ENCODE data around the gene SDR42E2.

Gene SDR42E2

GRCh38 chr16:22222006-22222405 lies 59.7 kb downstream of the SDR42E2 start:
- H3K27ac ChIP-seq (ENCODE audit: low read length), result no peak overlapping the region
- no peak overlapping the region for H3K4me3 ChIP-seq (ENCODE audit: low read length)
- H3K9ac ChIP-seq (ENCODE audit: low read length), result no peak overlapping the region
- H3K4me2 ChIP-seq (ENCODE audit: low read length), result no peak overlapping the region
- peaks cover 94% of the 10 kb centered on the region for H3K79me2 ChIP-seq (ENCODE audit: low read length)
- H3K4me1 ChIP-seq (ENCODE audit: low read length), result no peaks in the 10 kb centered on the region
- H2AFZ ChIP-seq (ENCODE audit: low read depth, low read length), result no peak overlapping the region
- peaks cover 63% of the 10 kb centered on the region for H4K20me1 ChIP-seq (ENCODE audit: insufficient read depth, low read length)
- no peaks in the 10 kb centered on the region for H3K27me3 ChIP-seq (ENCODE audit: low read depth, low read length)
- no peak for TF ChIP-seq EZH2phosphoT487 (IDR thresholded peaks at IDR 0.05; ENCODE audit: low read depth)
- TF ChIP-seq CTCF (IDR thresholded peaks at IDR 0.05; ENCODE audit: low read depth, low read length), result no peak
- no peaks in the 10 kb centered on the region for H3K9me3 ChIP-seq (ENCODE audit: insufficient read depth, low read length)
- H3K36me3 ChIP-seq (replicated peaks; ENCODE audit: low read depth, low read length), result peaks cover 37% of the 10 kb centered on the region

- TF ChIP-seq CTCF (IDR thresholded peaks at IDR 0.05; ENCODE audit: low read depth, low read length) (no peak), EZH2phosphoT487 (IDR thresholded peaks at IDR 0.05; ENCODE audit: low read depth) (no peak)
Observed at GRCh38 chr16:22222998-22223397, 60.7 kb downstream of the SDR42E2 start.

GRCh38 chr16:22225060-22225459 lies 62.8 kb downstream of the SDR42E2 start:
- Histone ChIP-seq H3K4me2 (ENCODE audit: low read length) (no peak overlapping the region), H3K4me3 (ENCODE audit: low read length) (no peak overlapping the region), H2AFZ (ENCODE audit: low read depth, low read length) (no peak overlapping the region), H3K36me3 (replicated peaks; ENCODE audit: low read depth, low read length) (peaks cover 37% of the 10 kb centered on the region), H3K4me1 (ENCODE audit: low read length) (no peaks in the 10 kb centered on the region), H3K27ac (ENCODE audit: low read length) (no peak overlapping the region), H3K9ac (ENCODE audit: low read length) (no peak overlapping the region), H3K79me2 (ENCODE audit: low read length) (peaks cover 64% of the 10 kb centered on the region), H3K27me3 (ENCODE audit: low read depth, low read length) (no peaks in the 10 kb centered on the region), H3K9me3 (ENCODE audit: insufficient read depth, low read length) (no peaks in the 10 kb centered on the region), H4K20me1 (ENCODE audit: insufficient read depth, low read length) (peaks cover 36% of the 10 kb centered on the region)
- TF ChIP-seq EZH2phosphoT487 (IDR thresholded peaks at IDR 0.05; ENCODE audit: low read depth), result no peak
- no peak for TF ChIP-seq CTCF (IDR thresholded peaks at IDR 0.05; ENCODE audit: low read depth, low read length)

More at GRCh38 chr16:22222998-22223397, 60.7 kb downstream of the SDR42E2 start:
- no peak overlapping the region for H2AFZ ChIP-seq (ENCODE audit: low read depth, low read length)
- no peak overlapping the region for H3K9ac ChIP-seq (ENCODE audit: low read length)
- no peaks in the 10 kb centered on the region for H3K4me1 ChIP-seq (ENCODE audit: low read length)
- H4K20me1 ChIP-seq (ENCODE audit: insufficient read depth, low read length), result peaks cover 54% of the 10 kb centered on the region
- no peaks in the 10 kb centered on the region for H3K9me3 ChIP-seq (ENCODE audit: insufficient read depth, low read length)
- H3K79me2 ChIP-seq (ENCODE audit: low read length), result peaks cover 84% of the 10 kb centered on the region
- H3K4me3 ChIP-seq (ENCODE audit: low read length), result no peak overlapping the region
- H3K27ac ChIP-seq (ENCODE audit: low read length), result no peak overlapping the region
- no peaks in the 10 kb centered on the region for H3K27me3 ChIP-seq (ENCODE audit: low read depth, low read length)
- H3K36me3 ChIP-seq (replicated peaks; ENCODE audit: low read depth, low read length), result peaks cover 36% of the 10 kb centered on the region
- no peak overlapping the region for H3K4me2 ChIP-seq (ENCODE audit: low read length)

- Histone ChIP-seq H3K4me3 (ENCODE audit: low read length) (no peak overlapping the region), H2AFZ (ENCODE audit: low read depth, low read length) (no peak overlapping the region), H4K20me1 (ENCODE audit: insufficient read depth, low read length) (peaks cover 11% of the 10 kb centered on the region; the same call in 1 of the 2 replicates), H3K79me2 (ENCODE audit: low read length) (peaks cover 40% of the 10 kb centered on the region), H3K36me3 (replicated peaks; ENCODE audit: low read depth, low read length) (peaks cover 48% of the 10 kb centered on the region), H3K9me3 (ENCODE audit: insufficient read depth, low read length) (no peaks in the 10 kb centered on the region), H3K27me3 (ENCODE audit: low read depth, low read length) (no peaks in the 10 kb centered on the region), H3K4me2 (ENCODE audit: low read length) (no peak overlapping the region), H3K9ac (ENCODE audit: low read length) (no peak overlapping the region), H3K27ac (ENCODE audit: low read length) (no peak overlapping the region), H3K4me1 (ENCODE audit: low read length) (no peaks in the 10 kb centered on the region)
- TF ChIP-seq CTCF (IDR thresholded peaks at IDR 0.05; ENCODE audit: low read depth, low read length) (no peak), EZH2phosphoT487 (IDR thresholded peaks at IDR 0.05; ENCODE audit: low read depth) (no peak)
Observed at GRCh38 chr16:22229889-22230288, 67.6 kb downstream of the SDR42E2 start.
